Hepatocyte (in vitro differentiated cells): Measurements from ENCODE around the gene C3orf70.

Experiments
- CTCF ChIP-seq: fragments of 200-600 bp; sonication (generic); IDR thresholded peaks from 2 replicates; pipeline ENCODE4 v1.5.1; 2016; ENCODE audit warnings: antibody characterized with exemption, mild to moderate bottlenecking; ENCODE audit not compliant: poor library complexity
- EZH2 ChIP-seq: fragments of 200-600 bp; sonication (generic); IDR thresholded peaks from 2 replicates; pipeline ENCODE4 v1.6.1; 2016; ENCODE audit warnings: antibody characterized with exemption, mild to moderate bottlenecking, borderline replicate concordance

GRCh38 chr3:185051801-185052200 lies 101.1 kb downstream of the C3orf70 start:
- TF ChIP-seq CTCF (no peak), EZH2 (no peak)
